PC-9 (cell line): ENCODE data around the gene MED27. TPM values are rescaled to one million over a fixed set of nuclear protein-coding genes. Genes with fewer than 3 reads are reported as not detected.

Experiments used
- BruUV-seq: library from RNA; stranded (reverse); fragments of 400-500 nt; replicated peaks from 2 replicates; lab custom pipeline; 2021; lab: Mats Ljungman, UMichigan
- CTCF ChIA-PET: fragments of 300-600 bp; sonication (Branson Sonifier 250); formaldehyde crosslinking; loops from one replicate; lab custom pipeline; 2022; ENCODE audit warnings: antibody characterized with exemption; lab: Charles Lee
- POLR2A ChIA-PET: fragments of 300-600 bp; sonication (Branson Sonifier 250); formaldehyde crosslinking; loops from one replicate; lab custom pipeline; 2022; ENCODE audit warnings: antibody characterized with exemption; ENCODE audit not compliant: unreplicated experiment; lab: Charles Lee
- DNase-seq, 2 experiments: peaks; one replicate each; pipeline versions ENCODE4 v3.0.0 to v3.0.0-alpha.2; 2015 to 2022; ENCODE audit warnings: mixed read lengths in 1 of 2
- H2AFZ ChIP-seq: fragments of 200-600 bp; sonication (generic); 2 replicates; pipeline ENCODE4 v1.8.1; 2017; ENCODE audit warnings: antibody characterized with exemption
- H3F3A ChIP-seq: fragments of 200-600 bp; sonication (generic); 2 replicates; pipeline ENCODE4 v1.8.1; 2017; ENCODE audit warnings: antibody characterized with exemption, mild to moderate bottlenecking, low read depth; ENCODE audit not compliant: insufficient read depth
- H3K27ac ChIP-seq: fragments of 200-600 bp; sonication (generic); 2 replicates; pipeline ENCODE4 v1.6.1; 2016; ENCODE audit warnings: mixed run types
- H3K27me3 ChIP-seq: fragments of 200-600 bp; sonication (generic); 2 replicates; pipeline ENCODE4 v1.6.1; 2016; ENCODE audit warnings: low read depth, mixed run types; ENCODE audit not compliant: insufficient read depth
- H3K36me3 ChIP-seq: fragments of 200-600 bp; sonication (generic); 2 replicates; pipeline ENCODE4 v1.6.1; 2016; ENCODE audit warnings: low read depth, mixed run types
- H3K4me1 ChIP-seq: fragments of 200-600 bp; sonication (generic); replicated peaks from 2 replicates; pipeline ENCODE4 v1.6.1; 2016; ENCODE audit warnings: mixed run types; ENCODE audit not compliant: insufficient read depth
- H3K4me2 ChIP-seq: fragments of 200-600 bp; sonication (generic); 2 replicates; pipeline ENCODE4 v1.6.1; 2017; ENCODE audit warnings: mixed run types
- H3K4me3 ChIP-seq: fragments of 200-600 bp; sonication (generic); 2 replicates; pipeline ENCODE4 v1.6.1; 2016; ENCODE audit warnings: mixed run types
- H3K79me2 ChIP-seq: fragments of 200-600 bp; sonication (generic); 2 replicates; pipeline ENCODE4 v1.6.1; 2017; ENCODE audit warnings: low read depth, mixed run types
- H3K9me2 ChIP-seq: fragments of 200-600 bp; sonication (generic); 2 replicates; pipeline ENCODE4 v1.8.1; 2017; ENCODE audit warnings: mild to moderate bottlenecking; ENCODE audit not compliant: insufficient read depth
- H3K9me3 ChIP-seq: fragments of 200-600 bp; sonication (generic); 2 replicates; pipeline ENCODE4 v1.8.1; 2016; ENCODE audit warnings: low read depth; ENCODE audit not compliant: insufficient read depth
- H4K20me1 ChIP-seq: fragments of 200-600 bp; sonication (generic); 2 replicates; pipeline ENCODE4 v1.8.1; 2017; ENCODE audit not compliant: insufficient read depth
- CTCF ChIP-seq: fragments of 200-600 bp; sonication (generic); conservative IDR thresholded peaks from 2 replicates; pipeline ENCODE4 v1.6.1; 2017; ENCODE audit warnings: mixed run types, antibody characterized with exemption, mild to moderate bottlenecking, moderate library complexity
- EZH2 ChIP-seq: fragments of 200-600 bp; sonication (generic); IDR thresholded peaks from 2 replicates; pipeline ENCODE4 v1.8.0; 2017; ENCODE audit warnings: antibody characterized with exemption, low read depth
- intact Hi-C: fragments of 100-400 bp; cut with micrococcal nuclease; formaldehyde crosslinking; loops from one replicate; pipeline ENCODE4 v1.10.0; 2022; ENCODE audit not compliant: unreplicated experiment
- total RNA-seq: library from RNA; stranded (reverse); gene quantifications from 2 replicates; pipeline ENCODE4 v1.2.3, GENCODE V29; 2021

The MED27 gene
- total RNA-seq, 1 experiment from 2014 or later = 31.2 TPM

GRCh38 chr9:131892902-131893500 is 186.7 kb downstream of the MED27 start:
- no TSS peak for BruUV-seq
- no peaks in the 10 kb centered on the region for H3K9me2 ChIP-seq
- H3K36me3 ChIP-seq = no peaks in the 10 kb centered on the region
- no peaks in the 10 kb centered on the region for H3K79me2 ChIP-seq
- H3K4me2 ChIP-seq = no peak overlapping the region
- H3K27ac ChIP-seq = no peak overlapping the region
- ChIA-PET CTCF (no interaction called here), POLR2A (no interaction called here)
- H4K20me1 ChIP-seq = no peaks in the 10 kb centered on the region; the same call in 1 of the 2 replicates
- H2AFZ ChIP-seq = no peak overlapping the region
- H3K27me3 ChIP-seq = no peaks in the 10 kb centered on the region
- intact Hi-C loops = no loop called here
- H3F3A ChIP-seq = no peaks in the 10 kb centered on the region
- no peak for DNase-seq
- TF ChIP-seq CTCF (no peak), EZH2 (no peak)
- H3K4me3 ChIP-seq = no peak overlapping the region
- no peaks in the 10 kb centered on the region for H3K4me1 ChIP-seq
- H3K9me3 ChIP-seq = no peaks in the 10 kb centered on the region

GRCh38 chr9:131892162-131892707 is 187.4 kb downstream of the MED27 start:
- Histone ChIP-seq H3K27ac (no peak overlapping the region), H3K4me1 (no peaks in the 10 kb centered on the region), H3F3A (no peaks in the 10 kb centered on the region), H3K9me2 (no peaks in the 10 kb centered on the region), H4K20me1 (no peaks in the 10 kb centered on the region; the same call in 1 of the 2 replicates), H3K4me3 (no peak overlapping the region), H2AFZ (no peak overlapping the region), H3K4me2 (no peak overlapping the region), H3K9me3 (no peaks in the 10 kb centered on the region), H3K79me2 (no peaks in the 10 kb centered on the region), H3K36me3 (no peaks in the 10 kb centered on the region), H3K27me3 (no peaks in the 10 kb centered on the region)
- POLR2A ChIA-PET = no interaction called here
- DNase-seq = no peak
- no TSS peak for BruUV-seq
- CTCF ChIA-PET = no interaction called here
- intact Hi-C loops = no loop called here
- TF ChIP-seq EZH2 = no peak
- no peak for TF ChIP-seq CTCF

GRCh38 chr9:131891598-131891997 is 188.1 kb downstream of the MED27 start:
- no peak for TF ChIP-seq EZH2
- no peak for TF ChIP-seq CTCF
- Histone ChIP-seq H3K9me3 (no peaks in the 10 kb centered on the region), H2AFZ (no peak overlapping the region), H3F3A (no peaks in the 10 kb centered on the region), H3K4me2 (no peak overlapping the region), H3K9me2 (no peaks in the 10 kb centered on the region), H3K4me1 (no peaks in the 10 kb centered on the region), H3K79me2 (no peaks in the 10 kb centered on the region), H3K27me3 (no peaks in the 10 kb centered on the region), H3K27ac (no peak overlapping the region), H3K4me3 (no peak overlapping the region), H3K36me3 (no peaks in the 10 kb centered on the region), H4K20me1 (no peaks in the 10 kb centered on the region; the same call in 1 of the 2 replicates)
- CTCF ChIA-PET = no interaction called here
- POLR2A ChIA-PET = no interaction called here
- intact Hi-C loops = no loop called here
- no peak for DNase-seq
- no TSS peak for BruUV-seq
